SK-N-SH (cell line): ENCODE measurements around the gene DNMT3A. TPM values are rescaled to one million over a fixed set of nuclear protein-coding genes. Genes with fewer than 3 reads are reported as not detected.

Experiments
- CTCF ChIA-PET: fragments of 300-600, 350-600 bp; formaldehyde crosslinking; extraction: SDS; loops from one replicate; lab custom pipeline; 2021; lab: Yijun Ruan, JAX
- POLR2A ChIA-PET: fragments of 350-600 bp; sonication (Branson Sonifier 250); formaldehyde crosslinking; extraction: SDS; loops from one replicate; lab custom pipeline; 2020; ENCODE audit warnings: antibody characterized with exemption, inconsistent platforms; lab: Yijun Ruan, JAX
- DNase-seq: peaks from one replicate; pipeline ENCODE4 v3.0.0; 2012
- H2AFZ ChIP-seq: fragments of 200-600 bp; sonication (generic); 2 replicates; pipeline ENCODE4 v1.8.1; 2016; ENCODE audit warnings: antibody characterized with exemption, mild to moderate bottlenecking, low read depth
- H3F3A ChIP-seq: fragments of 200-600 bp; sonication (generic); replicated peaks from 2 replicates; pipeline ENCODE3; 2016; ENCODE audit warnings: antibody characterized with exemption, mild to moderate bottlenecking; ENCODE audit not compliant: insufficient read depth
- H3K27ac ChIP-seq, 2 experiments: fragments of 200-500 bp in 1 of 2; fragments of 200-600 bp in 1 of 2; sonication (Bioruptor generic) in 1 of 2; sonication (generic), shearing (Covaris generic) in 1 of 2; 2 replicates each; pipeline versions ENCODE4 v1.5.1 to v1.6.1; 2014 to 2016; ENCODE audit warnings: low read depth in 2 of 2, inconsistent platforms in 1 of 2, low read length in 1 of 2, mild to moderate bottlenecking in 1 of 2, mixed read lengths in 1 of 2
- H3K27me3 ChIP-seq: fragments of 200-600 bp; sonication (generic), shearing (Covaris generic); 2 replicates; pipeline ENCODE4 v1.6.1; 2016; ENCODE audit warnings: mixed run types; ENCODE audit not compliant: insufficient read depth
- H3K36me3 ChIP-seq, 2 experiments: fragments of 200-500 bp in 1 of 2; fragments of 200-600 bp in 1 of 2; sonication (Bioruptor generic) in 1 of 2; sonication (generic) in 1 of 2; replicated peaks in 1 of 2; 2 replicates each; pipeline versions ENCODE3 to v1.5.1; 2014 to 2016; ENCODE audit warnings: low read length in 1 of 2, mild to moderate bottlenecking in 1 of 2; ENCODE audit not compliant: insufficient read depth in 2 of 2, control insufficient read depth in 1 of 2
- H3K4me1 ChIP-seq, 2 experiments: fragments of 200-500 bp in 1 of 2; fragments of 200-600 bp in 1 of 2; sonication (Bioruptor generic) in 1 of 2; sonication (generic), shearing (Covaris generic) in 1 of 2; 2 replicates each; pipeline versions ENCODE4 v1.5.1 to v1.6.1; 2014 to 2016; ENCODE audit warnings: low read depth in 1 of 2, low read length in 1 of 2, mixed run types in 1 of 2; ENCODE audit not compliant: insufficient read depth in 2 of 2, control insufficient read depth in 1 of 2
- H3K4me2 ChIP-seq: fragments of 200-600 bp; sonication (generic), shearing (Covaris generic); 2 replicates; pipeline ENCODE4 v1.6.1; 2017; ENCODE audit warnings: mixed run types
- H3K4me3 ChIP-seq, 2 experiments: fragments of 200-500 bp in 1 of 2; fragments of 200-600 bp in 1 of 2; sonication (Bioruptor generic) in 1 of 2; sonication (generic), shearing (Covaris generic) in 1 of 2; 2 replicates each; pipeline versions ENCODE4 v1.5.1 to v1.8.1; 2014 to 2016; ENCODE audit warnings: low read depth in 2 of 2, inconsistent platforms in 1 of 2, low read length in 1 of 2, mild to moderate bottlenecking in 1 of 2, mixed read lengths in 1 of 2, moderate library complexity in 1 of 2
- H3K79me2 ChIP-seq: fragments of 200-600 bp; sonication (generic); 2 replicates; pipeline ENCODE4 v1.8.1; 2017; ENCODE audit warnings: mild to moderate bottlenecking; ENCODE audit not compliant: insufficient read depth
- H3K9ac ChIP-seq: fragments of 200-600 bp; sonication (generic); 2 replicates; pipeline ENCODE4 v1.6.1; 2017; ENCODE audit warnings: mixed run types
- H3K9me2 ChIP-seq: fragments of 200-600 bp; sonication (generic); 2 replicates; pipeline ENCODE4 v1.6.1; 2017; ENCODE audit warnings: mixed run types
- H3K9me3 ChIP-seq: fragments of 200-600 bp; sonication (generic); 2 replicates; pipeline ENCODE4 v1.6.1; 2017; ENCODE audit warnings: mixed run types, mild to moderate bottlenecking, moderate library complexity
- H4K20me1 ChIP-seq: fragments of 200-600 bp; sonication (generic); 2 replicates; pipeline ENCODE4 v1.6.1; 2017; ENCODE audit warnings: mild to moderate bottlenecking, mixed run types; ENCODE audit not compliant: insufficient read depth
- CHD2 ChIP-seq: fragments of 150-350 bp; IDR thresholded peaks from 2 replicates; pipeline ENCODE4 v1.6.1; 2018; ENCODE audit warnings: low read length; ENCODE audit not compliant: partially characterized antibody
- EP300 ChIP-seq, 2 experiments: IDR thresholded peaks; 2 replicates each; pipeline versions ENCODE4 v1.4.0 to v1.6.1; 2012; ENCODE audit warnings: borderline replicate concordance in 1 of 2, low read depth in 1 of 2, low read length in 1 of 2
- IRF3 ChIP-seq: fragments of 150-350 bp; IDR thresholded peaks from 2 replicates; pipeline ENCODE4 v1.6.1; 2016; ENCODE audit warnings: mild to moderate bottlenecking, low read depth, low read length
- MEF2A ChIP-seq: IDR thresholded peaks from 2 replicates; pipeline ENCODE4 v1.4.0; 2012; ENCODE audit warnings: low read depth, borderline replicate concordance
- MXI1 ChIP-seq: IDR thresholded peaks from 2 replicates; pipeline ENCODE4 v1.6.1; 2012; ENCODE audit warnings: mild to moderate bottlenecking, low read depth, low read length, improper control_type of control experiment
- NRF1 ChIP-seq: IDR thresholded peaks from 2 replicates; pipeline ENCODE4 v1.6.1; 2012; ENCODE audit warnings: low read depth, mild to moderate bottlenecking, low read length
- PBX3 ChIP-seq: IDR thresholded peaks from 2 replicates; pipeline ENCODE4; 2012
- POLR2AphosphoS5 ChIP-seq: IDR thresholded peaks from 2 replicates; pipeline ENCODE4 v1.6.1; 2012; ENCODE audit warnings: low read depth, low read length
- RCOR1 ChIP-seq: fragments of 150-350 bp; IDR thresholded peaks from 2 replicates; pipeline ENCODE4 v1.6.1; 2017; ENCODE audit warnings: antibody characterized with exemption, low read length
- SMC3 ChIP-seq: IDR thresholded peaks from 2 replicates; pipeline ENCODE4 v1.6.1; 2012; ENCODE audit warnings: low read depth, low read length, improper control_type of control experiment
- TAF1 ChIP-seq: IDR thresholded peaks from 2 replicates; pipeline ENCODE4 v1.6.1; 2012; ENCODE audit warnings: low read depth, mild to moderate bottlenecking, low read length, moderate library complexity, borderline replicate concordance
- TCF12 ChIP-seq: IDR thresholded peaks from 2 replicates; pipeline ENCODE4 v1.4.0; 2012
- WGBS: methylation state at CpG from one replicate; pipeline ENCODE4 v1.1.6; 2017; ENCODE audit warnings: low lambda C conversion rate; 5-methylcytosine and 5-hydroxymethylcytosine counted together
- polyA plus RNA-seq, 3 experiments: library from polyadenylated mRNA; depleted of rRNA; stranded (reverse); fragments of >200 nt; gene quantifications; 2 replicates each; pipeline ENCODE4 v1.2.3, GENCODE V29; 2012

DNMT3A gene
- polyA plus RNA-seq, 1 of the 3 experiments (the other 2 are of a cell fraction) = 5.6 TPM

GRCh38 chr2:25230198-25230947, 111.4 kb downstream of the DNMT3A start (continued):
- TF ChIP-seq MEF2A (no peak), EP300 (IDR thresholded peaks at IDR 0.05; ENCODE audit: borderline replicate concordance in 1 of 2, low read depth in 1 of 2, low read length in 1 of 2) (no peak), SMC3 (no peak), CHD2 (no peak), TAF1 (no peak), NRF1 (no peak)

- H3K9me3 ChIP-seq = no peaks in the 10 kb centered on the region
- H3K27me3 ChIP-seq = no peaks in the 10 kb centered on the region
- peaks cover 3 to 37% of the 10 kb centered on the region in 2 experiments; a peak in 2 of 4 replicates for H3K4me1 ChIP-seq
- ChIA-PET CTCF (interaction anchor here (0.6 to 4.6 kb wide), 57 partner anchors 10 to 829 kb away, joined by 3 to 94 read pairs (median 6); partner anchors contain the start of genes DNMT3A and POMC), POLR2A (interaction anchor here (0.6 to 1.5 kb wide), 8 partner anchors 10 to 254 kb away, joined by 3 to 6 read pairs (median 3); no protein-coding TSS in a partner anchor)
- DNase-seq = peak; percentile 55
- H3K79me2 ChIP-seq = no peaks in the 10 kb centered on the region
- peak overlapping the region; percentile 45; the same call in 1 of the 2 replicates for H3K4me2 ChIP-seq
- H3K27ac ChIP-seq = peak overlapping the region in 1 of 2 experiments; percentile 68; a peak in 2 of 4 replicates
- no peaks in the 10 kb centered on the region for H4K20me1 ChIP-seq
- TF ChIP-seq RCOR1 (no peak), MXI1 (no peak), TCF12 (no peak), TAF1 (no peak), PBX3 (no peak), SMC3 (no peak), IRF3 (no peak), POLR2AphosphoS5 (no peak)
- H3K36me3 ChIP-seq = peaks cover 11 to 34% of the 10 kb centered on the region in 2 experiments
- no peaks in the 10 kb centered on the region for H3K9me2 ChIP-seq
- H3K4me3 ChIP-seq = no peak overlapping the region; a peak in 1 of 4 replicates
- H2AFZ ChIP-seq = no peak overlapping the region
- peaks cover 10% of the 10 kb centered on the region for H3F3A ChIP-seq
- WGBS = 84% methylated on average over 14 of the region's 15 CpGs
- H3K9ac ChIP-seq = no peak overlapping the region
Observed at GRCh38 chr2:25229279-25230197, 112.2 kb downstream of the DNMT3A start.
